Measurements from ENCODE around the gene TMEM30B. TPM values are rescaled to one million over a fixed set of nuclear protein-coding genes. Genes with fewer than 3 reads are reported as not detected.

The TMEM30B gene
- total and polyA plus RNA-seq, 2 of the 13 experiments (the other 11 are each of a cell fraction or from before 2014, with no cell fraction given): not detected

DNA sequence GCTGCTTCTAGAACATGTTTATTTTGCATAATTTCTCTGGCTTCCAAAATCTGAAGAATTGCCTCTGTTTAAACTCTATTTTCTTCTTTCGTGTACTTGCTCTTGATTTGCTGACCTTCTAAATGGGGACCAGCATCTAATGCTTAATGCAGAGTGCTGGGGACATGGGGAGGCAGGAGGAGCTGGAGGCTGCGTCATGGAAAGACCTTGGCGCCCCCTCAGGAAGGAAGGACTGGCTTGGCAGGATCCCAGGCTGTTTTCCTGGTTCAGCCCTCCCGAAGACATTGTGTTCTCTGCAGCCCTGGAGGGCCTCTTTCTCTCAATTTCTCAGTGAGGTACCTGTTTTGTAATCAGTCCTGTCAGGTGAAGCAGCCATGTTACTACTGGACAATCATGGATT lies 45.7 kb upstream of the TMEM30B start:
- no peak for TF ChIP-seq ZNF274 (CRISPR knock-in tag; IDR thresholded peaks at IDR 0.05)
- TF ChIP-seq CHCHD3 (CRISPR knock-in tag; IDR thresholded peaks at IDR 0.05): no peak
- TF ChIP-seq, protein P1, sequence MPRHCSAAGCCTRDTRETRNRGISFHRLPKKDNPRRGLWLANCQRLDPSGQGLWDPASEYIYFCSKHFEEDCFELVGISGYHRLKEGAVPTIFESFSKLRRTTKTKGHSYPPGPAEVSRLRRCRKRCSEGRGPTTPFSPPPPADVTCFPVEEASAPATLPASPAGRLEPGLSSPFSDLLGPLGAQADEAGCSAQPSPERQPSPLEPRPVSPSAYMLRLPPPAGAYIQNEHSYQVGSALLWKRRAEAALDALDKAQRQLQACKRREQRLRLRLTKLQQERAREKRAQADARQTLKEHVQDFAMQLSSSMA (CRISPR knock-in tag; IDR thresholded peaks at IDR 0.05): no peak
- TF ChIP-seq ZNF335 (CRISPR knock-in tag; IDR thresholded peaks at IDR 0.05): no peak
- TF ChIP-seq HIVEP1 (CRISPR knock-in tag; IDR thresholded peaks at IDR 0.05): no peak
- ChIA-PET POLR2A (no interaction called here), CTCF (ENCODE audit: low intra/inter-chr PET ratio, low total read pairs) (no interaction called here)
- 27% methylated on average over 3 of the region's 4 CpGs for WGBS (ENCODE audit: low lambda C conversion rate)
- no peaks in the 10 kb centered on the region for H3K36me3 ChIP-seq (replicated peaks in 1 of 2; ENCODE audit: control insufficient read depth in 1 of 2, insufficient read depth in 2 of 2, low read length in 2 of 2)
- FAIRE-seq: no peak
- intact Hi-C loops (cut with micrococcal nuclease; ENCODE audit: unreplicated experiment): no loop called here
- no peak overlapping the region for H3K27ac ChIP-seq (ENCODE audit: extremely low read length, insufficient read depth, low read length)
- BruUV-seq (replicated peaks): no TSS peak
- DNase-seq (ENCODE audit: low spot score): no peak
- H4K20me1 ChIP-seq (ENCODE audit: insufficient read depth, low read length): no peaks in the 10 kb centered on the region
- in situ Hi-C loops (cut with HindIII; ENCODE audit: extremely low pct_ligation_motif_present, low pct_unique_long_range_greater_than_20kb): no loop called here
- peak; percentile 47; the same call in 2 of the 3 replicates for ATAC-seq
- H3K4me3 ChIP-seq (replicated peaks in 1 of 3; ENCODE audit: insufficient read depth in 1 of 3, low read depth in 2 of 3, low read length in 3 of 3): no peak overlapping the region
- no peak overlapping the region for H3K4me2 ChIP-seq (ENCODE audit: low read depth, low read length)
- no peaks in the 10 kb centered on the region for H3K9me3 ChIP-seq (ENCODE audit: low read length)
- H3K9ac ChIP-seq (ENCODE audit: insufficient read depth, low read depth, low read length): no peak overlapping the region
- no peak overlapping the region for H2AFZ ChIP-seq (ENCODE audit: low read length)
- no peaks in the 10 kb centered on the region; the same call in 1 of the 2 replicates for H3K4me1 ChIP-seq (ENCODE audit: insufficient read depth, low read length)
- peaks cover 0 to 17% of the 10 kb centered on the region in 2 experiments; a peak in 1 of 5 replicates for H3K27me3 ChIP-seq (ENCODE audit: control insufficient read depth in 1 of 2, insufficient read depth in 2 of 2, low read length in 2 of 2)
- no peaks in the 10 kb centered on the region for H3K79me2 ChIP-seq (ENCODE audit: insufficient read depth, low read length)

DNA sequence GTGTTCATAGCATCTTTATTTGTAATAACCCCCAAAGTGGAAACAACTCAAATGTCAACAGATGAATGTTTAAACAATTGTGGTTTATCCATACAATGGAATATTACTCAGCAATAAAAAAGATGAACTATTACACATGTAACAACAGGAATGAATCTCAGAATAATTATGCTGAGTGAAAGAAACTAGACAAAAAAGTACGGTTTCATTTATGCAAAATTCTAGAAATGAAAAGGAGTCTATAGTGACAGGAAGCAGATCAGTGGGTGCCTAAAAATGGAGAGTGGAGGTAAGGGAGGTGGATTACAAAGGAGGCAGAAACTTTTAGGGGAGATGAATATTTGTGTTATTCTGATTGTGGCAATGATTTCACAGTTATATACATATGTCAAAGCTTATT lies 45.0 kb upstream of the TMEM30B start:
- Histone ChIP-seq H3K79me2 (ENCODE audit: insufficient read depth, low read length) (no peaks in the 10 kb centered on the region), H3K4me2 (ENCODE audit: low read depth, low read length) (no peak overlapping the region), H3K4me3 (replicated peaks in 1 of 3; ENCODE audit: insufficient read depth in 1 of 3, low read depth in 2 of 3, low read length in 3 of 3) (no peak overlapping the region), H2AFZ (ENCODE audit: low read length) (no peak overlapping the region), H3K36me3 (replicated peaks in 1 of 2; ENCODE audit: control insufficient read depth in 1 of 2, insufficient read depth in 2 of 2, low read length in 2 of 2) (no peaks in the 10 kb centered on the region), H3K27ac (ENCODE audit: extremely low read length, insufficient read depth, low read length) (no peak overlapping the region), H3K4me1 (ENCODE audit: insufficient read depth, low read length) (no peaks in the 10 kb centered on the region), H3K9me3 (ENCODE audit: low read length) (no peaks in the 10 kb centered on the region), H3K27me3 (ENCODE audit: control insufficient read depth in 1 of 2, insufficient read depth in 2 of 2, low read length in 2 of 2) (peaks cover 0 to 17% of the 10 kb centered on the region in 2 experiments; a peak in 1 of 5 replicates), H3K9ac (ENCODE audit: insufficient read depth, low read depth, low read length) (no peak overlapping the region), H4K20me1 (ENCODE audit: insufficient read depth, low read length) (no peaks in the 10 kb centered on the region)
- BruUV-seq (replicated peaks): no TSS peak
- DNase-seq (ENCODE audit: low spot score) (no peak), ATAC-seq (no peak), FAIRE-seq (no peak)
- CTCF ChIA-PET (ENCODE audit: low intra/inter-chr PET ratio, low total read pairs): no interaction called here
- intact Hi-C loops (cut with micrococcal nuclease; ENCODE audit: unreplicated experiment) (no loop called here), in situ Hi-C loops (cut with HindIII; ENCODE audit: extremely low pct_ligation_motif_present, low pct_unique_long_range_greater_than_20kb) (no loop called here)
- WGBS (ENCODE audit: low lambda C conversion rate): 76% methylated on average over 1 of the region's 1 CpG
- POLR2A ChIA-PET: no interaction called here
- TF ChIP-seq CCDC6 (CRISPR knock-in tag; IDR thresholded peaks at IDR 0.05) (no peak), ZNF3 (CRISPR knock-in tag; IDR thresholded peaks at IDR 0.05) (no peak), BHLHE40 (IDR thresholded peaks at IDR 0.05; ENCODE audit: low read length) (no peak), NFRKB (IDR thresholded peaks at IDR 0.05) (no peak), ZNF235 (CRISPR knock-in tag; IDR thresholded peaks at IDR 0.05; ENCODE audit: borderline replicate concordance) (no peak), SOX13 (IDR thresholded peaks at IDR 0.05) (no peak), SOX13 (CRISPR knock-in tag; conservative IDR thresholded peaks at IDR 0.05 in 1 of 2, IDR thresholded peaks at IDR 0.05 in 1 of 2) (no peak), ZNF143 (CRISPR knock-in tag; IDR thresholded peaks at IDR 0.05) (no peak), ZNF121 (CRISPR knock-in tag; IDR thresholded peaks at IDR 0.05) (no peak), SMARCE1 (IDR thresholded peaks at IDR 0.05; ENCODE audit: borderline replicate concordance) (no peak)
- TF ChIP-seq, protein P2, sequence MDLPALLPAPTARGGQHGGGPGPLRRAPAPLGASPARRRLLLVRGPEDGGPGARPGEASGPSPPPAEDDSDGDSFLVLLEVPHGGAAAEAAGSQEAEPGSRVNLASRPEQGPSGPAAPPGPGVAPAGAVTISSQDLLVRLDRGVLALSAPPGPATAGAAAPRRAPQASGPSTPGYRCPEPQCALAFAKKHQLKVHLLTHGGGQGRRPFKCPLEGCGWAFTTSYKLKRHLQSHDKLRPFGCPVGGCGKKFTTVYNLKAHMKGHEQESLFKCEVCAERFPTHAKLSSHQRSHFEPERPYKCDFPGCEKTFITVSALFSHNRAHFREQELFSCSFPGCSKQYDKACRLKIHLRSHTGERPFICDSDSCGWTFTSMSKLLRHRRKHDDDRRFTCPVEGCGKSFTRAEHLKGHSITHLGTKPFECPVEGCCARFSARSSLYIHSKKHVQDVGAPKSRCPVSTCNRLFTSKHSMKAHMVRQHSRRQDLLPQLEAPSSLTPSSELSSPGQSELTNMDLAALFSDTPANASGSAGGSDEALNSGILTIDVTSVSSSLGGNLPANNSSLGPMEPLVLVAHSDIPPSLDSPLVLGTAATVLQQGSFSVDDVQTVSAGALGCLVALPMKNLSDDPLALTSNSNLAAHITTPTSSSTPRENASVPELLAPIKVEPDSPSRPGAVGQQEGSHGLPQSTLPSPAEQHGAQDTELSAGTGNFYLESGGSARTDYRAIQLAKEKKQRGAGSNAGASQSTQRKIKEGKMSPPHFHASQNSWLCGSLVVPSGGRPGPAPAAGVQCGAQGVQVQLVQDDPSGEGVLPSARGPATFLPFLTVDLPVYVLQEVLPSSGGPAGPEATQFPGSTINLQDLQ (CRISPR knock-in tag; IDR thresholded peaks at IDR 0.05): no peak
- TF ChIP-seq, protein P3, sequence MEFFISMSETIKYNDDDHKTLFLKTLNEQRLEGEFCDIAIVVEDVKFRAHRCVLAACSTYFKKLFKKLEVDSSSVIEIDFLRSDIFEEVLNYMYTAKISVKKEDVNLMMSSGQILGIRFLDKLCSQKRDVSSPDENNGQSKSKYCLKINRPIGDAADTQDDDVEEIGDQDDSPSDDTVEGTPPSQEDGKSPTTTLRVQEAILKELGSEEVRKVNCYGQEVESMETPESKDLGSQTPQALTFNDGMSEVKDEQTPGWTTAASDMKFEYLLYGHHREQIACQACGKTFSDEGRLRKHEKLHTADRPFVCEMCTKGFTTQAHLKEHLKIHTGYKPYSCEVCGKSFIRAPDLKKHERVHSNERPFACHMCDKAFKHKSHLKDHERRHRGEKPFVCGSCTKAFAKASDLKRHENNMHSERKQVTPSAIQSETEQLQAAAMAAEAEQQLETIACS (CRISPR knock-in tag; IDR thresholded peaks at IDR 0.05): no peak

All from HepG2 (cell line).